CD4-positive, alpha-beta T cell (primary cell): ENCODE measurements around the gene KLKB1. TPM values are rescaled to one million over a fixed set of nuclear protein-coding genes. Genes with fewer than 3 reads are reported as not detected.

Experiments
- ATAC-seq: fragments of 200-7000 bp; cut with Tn5 transposase; one replicate; pipeline ENCODE4 v1.10.0; 2022; ENCODE audit warnings: mild to moderate bottlenecking; ENCODE audit not compliant: poor library complexity
- CTCF ChIA-PET: fragments of 350-600 bp; sonication (Branson Sonifier 250); formaldehyde crosslinking; loops from one replicate; lab custom pipeline; 2021; ENCODE audit warnings: antibody characterized with exemption, inconsistent platforms; lab: Charles Lee
- POLR2A ChIA-PET: fragments of 350-600 bp; sonication (Branson Sonifier 250); formaldehyde crosslinking; loops from one replicate; lab custom pipeline; 2021; ENCODE audit warnings: antibody characterized with exemption, inconsistent platforms; lab: Charles Lee
- DNase-seq, 14 experiments: peaks; one replicate each; pipeline ENCODE4 v3.0.0-alpha.2; 2013 to 2020; ENCODE audit warnings: mixed read lengths in 2 of 14
- H3K27ac ChIP-seq, 2 donors: one replicate each; pipeline versions ENCODE4 v1.5.1 to v1.7.0; 2013; ENCODE audit warnings: low read length in 2 of 2, low read depth in 1 of 2, mild to moderate bottlenecking in 1 of 2
- H3K27me3 ChIP-seq, 2 experiments: 1 replicate in 1 of 2; 2 replicates in 1 of 2; pipeline versions ENCODE4 v1.6.1 to v1.7.0; 2013; ENCODE audit warnings: low read length in 2 of 2, control low read depth in 1 of 2, mild to moderate bottlenecking in 1 of 2, moderate library complexity in 1 of 2; ENCODE audit not compliant: insufficient read depth in 2 of 2, control insufficient read depth in 1 of 2
- H3K36me3 ChIP-seq: one replicate; pipeline ENCODE4 v1.6.1; 2013; ENCODE audit warnings: low read length, control low read depth; ENCODE audit not compliant: insufficient read depth
- H3K4me1 ChIP-seq: one replicate; pipeline ENCODE4 v1.6.1; 2013; ENCODE audit warnings: low read length, control low read depth; ENCODE audit not compliant: insufficient read depth
- H3K4me3 ChIP-seq: one replicate; pipeline ENCODE4 v1.5.1; 2013; ENCODE audit warnings: mild to moderate bottlenecking, low read length, moderate library complexity
- H3K9me3 ChIP-seq, 2 experiments: 1 replicate in 1 of 2; 2 replicates in 1 of 2; pipeline versions ENCODE4 v1.6.1 to v1.7.0; 2013; ENCODE audit warnings: low read length in 2 of 2, mild to moderate bottlenecking in 2 of 2, control low read depth in 1 of 2, moderate library complexity in 1 of 2; ENCODE audit not compliant: control insufficient read depth in 1 of 2, insufficient read depth in 1 of 2
- H3K27ac Mint-ChIP-seq: one replicate; pipeline ENCODE4 v1.8.0; 2020; ENCODE audit warnings: mixed read lengths
- H3K27me3 Mint-ChIP-seq: one replicate; pipeline ENCODE4 v1.8.0; 2021; ENCODE audit warnings: mixed read lengths
- H3K36me3 Mint-ChIP-seq: one replicate; pipeline ENCODE4 v1.8.0; 2021; ENCODE audit warnings: low read depth, mixed read lengths
- H3K4me1 Mint-ChIP-seq: one replicate; pipeline ENCODE4 v1.8.0; 2021; ENCODE audit warnings: low read depth, mixed read lengths
- H3K4me3 Mint-ChIP-seq: one replicate; pipeline ENCODE4 v1.8.0; 2020; ENCODE audit warnings: mild to moderate bottlenecking, mixed read lengths
- H3K9me3 Mint-ChIP-seq: one replicate; pipeline ENCODE4 v1.8.0; 2020; ENCODE audit warnings: mixed read lengths
- CTCF ChIP-seq: fragments of 200-600 bp; IDR thresholded peaks from one replicate; pipeline ENCODE4 v1.8.0; 2022; ENCODE audit warnings: antibody characterized with exemption, mild to moderate bottlenecking
- intact Hi-C, 2 experiments: fragments of 100-400 bp; cut with DNase I in 1 of 2; cut with micrococcal nuclease in 1 of 2; formaldehyde crosslinking; loops; one replicate each; pipeline versions ENCODE4 v1.15.1 to v1.9.0; 2023 to 2025; cut with DNase I, micrococcal nuclease
- total RNA-seq, 174 experiments: library from RNA in 2 of 174; stranded (reverse) in 2 of 174; gene quantifications; one replicate each; pipeline ENCODE4 v1.2.3 and lab custom pipeline; 2021 to 2026

Gene KLKB1
- total RNA-seq, 2 experiments from 2014 or later = 1.2 TPM

- Mint-ChIP-seq H3K36me3 (no peaks in the 10 kb centered on the region), H3K4me1 (no peaks in the 10 kb centered on the region), H3K27me3 (peaks cover 9% of the 10 kb centered on the region), H3K4me3 (no peak overlapping the region), H3K9me3 (no peaks in the 10 kb centered on the region), H3K27ac (no peak overlapping the region)
- Histone ChIP-seq H3K4me3 (no peak overlapping the region), H3K36me3 (no peaks in the 10 kb centered on the region), H3K9me3 (no peaks in the 10 kb centered on the region), H3K27me3 (peaks cover 0 to 3% of the 10 kb centered on the region in 2 experiments), H3K27ac (no peak overlapping the region), H3K4me1 (no peaks in the 10 kb centered on the region)
- ATAC-seq = no peak
- TF ChIP-seq CTCF = no peak
- intact Hi-C loops = no loop called here
- ChIA-PET CTCF (no interaction called here), POLR2A (no interaction called here)
- DNase-seq = no peak
Measured at GRCh38 chr4:186283311-186283710, 56.0 kb downstream of the KLKB1 start.

GRCh38 chr4:186285147-186285546 is 57.8 kb downstream of the KLKB1 start:
- no peaks in the 10 kb centered on the region for H3K4me1 Mint-ChIP-seq
- Histone ChIP-seq H3K27ac (no peak overlapping the region), H3K27me3 (peaks cover 0 to 3% of the 10 kb centered on the region in 2 experiments), H3K4me1 (no peaks in the 10 kb centered on the region), H3K9me3 (no peaks in the 10 kb centered on the region), H3K36me3 (no peaks in the 10 kb centered on the region), H3K4me3 (no peak overlapping the region)
- DNase-seq = no peak
- TF ChIP-seq CTCF = no peak
- no peak for ATAC-seq
- H3K27me3 Mint-ChIP-seq = peaks cover 13% of the 10 kb centered on the region
- no peaks in the 10 kb centered on the region for H3K9me3 Mint-ChIP-seq
- no peak overlapping the region for H3K27ac Mint-ChIP-seq
- ChIA-PET CTCF (no interaction called here), POLR2A (no interaction called here)
- no peaks in the 10 kb centered on the region for H3K36me3 Mint-ChIP-seq
- intact Hi-C loops = no loop called here
- no peak overlapping the region for H3K4me3 Mint-ChIP-seq

- DNase-seq (no peak), ATAC-seq (no peak)
- intact Hi-C loops = no loop called here
- H3K9me3 Mint-ChIP-seq = no peaks in the 10 kb centered on the region
- CTCF ChIA-PET = no interaction called here
- Histone ChIP-seq H3K27ac (no peak overlapping the region), H3K27me3 (peaks cover 0 to 3% of the 10 kb centered on the region in 2 experiments), H3K4me3 (no peak overlapping the region), H3K4me1 (no peaks in the 10 kb centered on the region), H3K36me3 (no peaks in the 10 kb centered on the region), H3K9me3 (no peaks in the 10 kb centered on the region)
- H3K4me1 Mint-ChIP-seq = no peaks in the 10 kb centered on the region
- no peak for TF ChIP-seq CTCF
- no peak overlapping the region for H3K27ac Mint-ChIP-seq
- H3K4me3 Mint-ChIP-seq = no peak overlapping the region
- H3K27me3 Mint-ChIP-seq = peaks cover 10% of the 10 kb centered on the region
- POLR2A ChIA-PET = no interaction called here
- no peaks in the 10 kb centered on the region for H3K36me3 Mint-ChIP-seq
Measured at GRCh38 chr4:186286581-186286980, 59.3 kb downstream of the KLKB1 start.
